SK-N-SH (cell line): ENCODE measurements around the gene PAAF1. TPM values are rescaled to one million over a fixed set of nuclear protein-coding genes. Genes with fewer than 3 reads are reported as not detected.

ENCODE experiments used
- CTCF ChIA-PET: fragments of 300-600, 350-600 bp; formaldehyde crosslinking; extraction: SDS; loops from one replicate; lab custom pipeline; 2021; lab: Yijun Ruan, JAX
- POLR2A ChIA-PET: fragments of 350-600 bp; sonication (Branson Sonifier 250); formaldehyde crosslinking; extraction: SDS; loops from one replicate; lab custom pipeline; 2020; ENCODE audit warnings: antibody characterized with exemption, inconsistent platforms; lab: Yijun Ruan, JAX
- DNase-seq: peaks from one replicate; pipeline ENCODE4 v3.0.0; 2012
- H2AFZ ChIP-seq: fragments of 200-600 bp; sonication (generic); 2 replicates; pipeline ENCODE4 v1.8.1; 2016; ENCODE audit warnings: antibody characterized with exemption, mild to moderate bottlenecking, low read depth
- H3F3A ChIP-seq: fragments of 200-600 bp; sonication (generic); replicated peaks from 2 replicates; pipeline ENCODE3; 2016; ENCODE audit warnings: antibody characterized with exemption, mild to moderate bottlenecking; ENCODE audit not compliant: insufficient read depth
- H3K27ac ChIP-seq, 2 experiments: fragments of 200-500 bp in 1 of 2; fragments of 200-600 bp in 1 of 2; sonication (Bioruptor generic) in 1 of 2; sonication (generic), shearing (Covaris generic) in 1 of 2; 2 replicates each; pipeline versions ENCODE4 v1.5.1 to v1.6.1; 2014 to 2016; ENCODE audit warnings: low read depth in 2 of 2, inconsistent platforms in 1 of 2, low read length in 1 of 2, mild to moderate bottlenecking in 1 of 2, mixed read lengths in 1 of 2
- H3K27me3 ChIP-seq: fragments of 200-600 bp; sonication (generic), shearing (Covaris generic); 2 replicates; pipeline ENCODE4 v1.6.1; 2016; ENCODE audit warnings: mixed run types; ENCODE audit not compliant: insufficient read depth
- H3K36me3 ChIP-seq, 2 experiments: fragments of 200-500 bp in 1 of 2; fragments of 200-600 bp in 1 of 2; sonication (Bioruptor generic) in 1 of 2; sonication (generic) in 1 of 2; replicated peaks in 1 of 2; 2 replicates each; pipeline versions ENCODE3 to v1.5.1; 2014 to 2016; ENCODE audit warnings: low read length in 1 of 2, mild to moderate bottlenecking in 1 of 2; ENCODE audit not compliant: insufficient read depth in 2 of 2, control insufficient read depth in 1 of 2
- H3K4me1 ChIP-seq, 2 experiments: fragments of 200-500 bp in 1 of 2; fragments of 200-600 bp in 1 of 2; sonication (Bioruptor generic) in 1 of 2; sonication (generic), shearing (Covaris generic) in 1 of 2; 2 replicates each; pipeline versions ENCODE4 v1.5.1 to v1.6.1; 2014 to 2016; ENCODE audit warnings: low read depth in 1 of 2, low read length in 1 of 2, mixed run types in 1 of 2; ENCODE audit not compliant: insufficient read depth in 2 of 2, control insufficient read depth in 1 of 2
- H3K4me2 ChIP-seq: fragments of 200-600 bp; sonication (generic), shearing (Covaris generic); 2 replicates; pipeline ENCODE4 v1.6.1; 2017; ENCODE audit warnings: mixed run types
- H3K4me3 ChIP-seq, 2 experiments: fragments of 200-500 bp in 1 of 2; fragments of 200-600 bp in 1 of 2; sonication (Bioruptor generic) in 1 of 2; sonication (generic), shearing (Covaris generic) in 1 of 2; 2 replicates each; pipeline versions ENCODE4 v1.5.1 to v1.8.1; 2014 to 2016; ENCODE audit warnings: low read depth in 2 of 2, inconsistent platforms in 1 of 2, low read length in 1 of 2, mild to moderate bottlenecking in 1 of 2, mixed read lengths in 1 of 2, moderate library complexity in 1 of 2
- H3K79me2 ChIP-seq: fragments of 200-600 bp; sonication (generic); 2 replicates; pipeline ENCODE4 v1.8.1; 2017; ENCODE audit warnings: mild to moderate bottlenecking; ENCODE audit not compliant: insufficient read depth
- H3K9ac ChIP-seq: fragments of 200-600 bp; sonication (generic); 2 replicates; pipeline ENCODE4 v1.6.1; 2017; ENCODE audit warnings: mixed run types
- H3K9me2 ChIP-seq: fragments of 200-600 bp; sonication (generic); 2 replicates; pipeline ENCODE4 v1.6.1; 2017; ENCODE audit warnings: mixed run types
- H3K9me3 ChIP-seq: fragments of 200-600 bp; sonication (generic); 2 replicates; pipeline ENCODE4 v1.6.1; 2017; ENCODE audit warnings: mixed run types, mild to moderate bottlenecking, moderate library complexity
- H4K20me1 ChIP-seq: fragments of 200-600 bp; sonication (generic); 2 replicates; pipeline ENCODE4 v1.6.1; 2017; ENCODE audit warnings: mild to moderate bottlenecking, mixed run types; ENCODE audit not compliant: insufficient read depth
- CHD2 ChIP-seq: fragments of 150-350 bp; IDR thresholded peaks from 2 replicates; pipeline ENCODE4 v1.6.1; 2018; ENCODE audit warnings: low read length; ENCODE audit not compliant: partially characterized antibody
- FOSL2 ChIP-seq: IDR thresholded peaks from 2 replicates; pipeline ENCODE4 v1.4.0; 2012; ENCODE audit warnings: low read depth, mild to moderate bottlenecking, moderate library complexity, borderline replicate concordance
- FOXM1 ChIP-seq: IDR thresholded peaks from 2 replicates; pipeline ENCODE4 v1.4.0; 2012; ENCODE audit warnings: low read depth, mild to moderate bottlenecking
- GABPA ChIP-seq: IDR thresholded peaks from 2 replicates; pipeline ENCODE4 v1.4.0; 2012; ENCODE audit warnings: low read depth, mild to moderate bottlenecking
- GATA2 ChIP-seq: sonication (generic); formaldehyde crosslinking; IDR thresholded peaks from 2 replicates; pipeline ENCODE4 v1.5.0; 2020; ENCODE audit warnings: mild to moderate bottlenecking, missing genetic modification reagents
- JUND ChIP-seq: IDR thresholded peaks from 2 replicates; pipeline ENCODE4 v1.4.0; 2012
- MEF2A ChIP-seq: IDR thresholded peaks from 2 replicates; pipeline ENCODE4 v1.4.0; 2012; ENCODE audit warnings: low read depth, borderline replicate concordance
- MXI1 ChIP-seq: IDR thresholded peaks from 2 replicates; pipeline ENCODE4 v1.6.1; 2012; ENCODE audit warnings: mild to moderate bottlenecking, low read depth, low read length, improper control_type of control experiment
- NFIC ChIP-seq: IDR thresholded peaks from 2 replicates; pipeline ENCODE4 v1.4.0; 2012; ENCODE audit warnings: borderline replicate concordance
- PBX3 ChIP-seq: IDR thresholded peaks from 2 replicates; pipeline ENCODE4; 2012
- POLR2AphosphoS5 ChIP-seq: IDR thresholded peaks from 2 replicates; pipeline ENCODE4 v1.6.1; 2012; ENCODE audit warnings: low read depth, low read length
- RCOR1 ChIP-seq: fragments of 150-350 bp; IDR thresholded peaks from 2 replicates; pipeline ENCODE4 v1.6.1; 2017; ENCODE audit warnings: antibody characterized with exemption, low read length
- RXRA ChIP-seq: IDR thresholded peaks from 2 replicates; pipeline ENCODE4 v1.4.0; 2012; ENCODE audit warnings: low read depth, mild to moderate bottlenecking, borderline replicate concordance
- TAF1 ChIP-seq: IDR thresholded peaks from 2 replicates; pipeline ENCODE4 v1.6.1; 2012; ENCODE audit warnings: low read depth, mild to moderate bottlenecking, low read length, moderate library complexity, borderline replicate concordance
- TEAD4 ChIP-seq: IDR thresholded peaks from 2 replicates; pipeline ENCODE4 v1.4.0; 2012; ENCODE audit warnings: mild to moderate bottlenecking, borderline replicate concordance; ENCODE audit not compliant: insufficient read depth
- WGBS: methylation state at CpG from one replicate; pipeline ENCODE4 v1.1.6; 2017; ENCODE audit warnings: low lambda C conversion rate; 5-methylcytosine and 5-hydroxymethylcytosine counted together
- polyA plus RNA-seq, 3 experiments: library from polyadenylated mRNA; depleted of rRNA; stranded (reverse); fragments of >200 nt; gene quantifications; 2 replicates each; pipeline ENCODE4 v1.2.3, GENCODE V29; 2012
- TF ChIP-seq, protein P1 (sequence below): fragments of 150-350 bp; IDR thresholded peaks from 2 replicates; pipeline ENCODE4 v1.6.1; 2017; ENCODE audit warnings: antibody characterized with exemption, low read length, low read depth, borderline replicate concordance

Gene PAAF1
- polyA plus RNA-seq, 1 of the 3 experiments (the other 2 are of a cell fraction), result 23.2 TPM

- H3K27ac ChIP-seq, result no peak overlapping the region
- 96% methylated on average over 15 of the region's 15 CpGs for WGBS
- ChIA-PET POLR2A (interaction anchor here (0.5 kb wide), 1 partner anchor 524 kb away, joined by 3 read pairs; no protein-coding TSS in a partner anchor), CTCF (interaction anchor here (1.3 kb wide), 1 partner anchor 11 kb away, joined by 3 read pairs; no protein-coding TSS in a partner anchor)
- H3K27me3 ChIP-seq, result no peaks in the 10 kb centered on the region
- TF ChIP-seq NFIC (no peak), FOSL2 (no peak), JUND (no peak), GATA2 (CRISPR knock-in tag) (no peak), MXI1 (no peak), MEF2A (no peak)
- no peak overlapping the region for H3K4me3 ChIP-seq
- H3K36me3 ChIP-seq, result no peaks in the 10 kb centered on the region
- no peak overlapping the region for H3K9ac ChIP-seq
- H4K20me1 ChIP-seq, result no peaks in the 10 kb centered on the region
- H3F3A ChIP-seq, result peaks cover 3% of the 10 kb centered on the region
- no peak overlapping the region for H3K4me2 ChIP-seq
- no peaks in the 10 kb centered on the region for H3K9me2 ChIP-seq
- peaks cover 5 to 8% of the 10 kb centered on the region in 2 experiments; a peak in 2 of 4 replicates for H3K4me1 ChIP-seq
- no peak for DNase-seq
- H3K79me2 ChIP-seq, result no peaks in the 10 kb centered on the region
- no peak overlapping the region for H2AFZ ChIP-seq
- H3K9me3 ChIP-seq, result no peaks in the 10 kb centered on the region
Observed at GRCh38 chr11:73968356-73968966, 91.7 kb downstream of the PAAF1 start.

GRCh38 chr11:73969091-73969490 lies 92.3 kb downstream of the PAAF1 start:
- Histone ChIP-seq H3K9ac (no peak overlapping the region), H3K4me1 (peaks cover 5 to 8% of the 10 kb centered on the region in 2 experiments; a peak in 2 of 4 replicates), H4K20me1 (no peaks in the 10 kb centered on the region), H3K9me2 (no peaks in the 10 kb centered on the region), H3K27me3 (no peaks in the 10 kb centered on the region), H3K4me3 (no peak overlapping the region), H3F3A (peaks cover 3% of the 10 kb centered on the region), H3K79me2 (no peaks in the 10 kb centered on the region), H3K36me3 (no peaks in the 10 kb centered on the region), H2AFZ (no peak overlapping the region), H3K4me2 (no peak overlapping the region), H3K27ac (no peak overlapping the region), H3K9me3 (no peaks in the 10 kb centered on the region)
- POLR2A ChIA-PET, result interaction anchor here (3.9 kb wide), 1 partner anchor 13 kb away, joined by 15 read pairs; the partner anchor contains the start of gene UCP2
- CTCF ChIA-PET, result interaction anchor here (1.3 kb wide), 1 partner anchor 10 kb away, joined by 3 read pairs; no protein-coding TSS in a partner anchor
- WGBS, result 54% methylated on average over 2 of the region's 2 CpGs
- no peak for DNase-seq
- TF ChIP-seq PBX3, result no peak
- TF ChIP-seq RXRA, result no peak
- no peak for TF ChIP-seq JUND
- no peak for TF ChIP-seq RCOR1
- no peak for TF ChIP-seq FOXM1
- no peak for TF ChIP-seq POLR2AphosphoS5
- no peak for TF ChIP-seq TAF1
- TF ChIP-seq, protein P1, sequence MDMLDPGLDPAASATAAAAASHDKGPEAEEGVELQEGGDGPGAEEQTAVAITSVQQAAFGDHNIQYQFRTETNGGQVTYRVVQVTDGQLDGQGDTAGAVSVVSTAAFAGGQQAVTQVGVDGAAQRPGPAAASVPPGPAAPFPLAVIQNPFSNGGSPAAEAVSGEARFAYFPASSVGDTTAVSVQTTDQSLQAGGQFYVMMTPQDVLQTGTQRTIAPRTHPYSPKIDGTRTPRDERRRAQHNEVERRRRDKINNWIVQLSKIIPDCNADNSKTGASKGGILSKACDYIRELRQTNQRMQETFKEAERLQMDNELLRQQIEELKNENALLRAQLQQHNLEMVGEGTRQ, result no peak
- no peak for TF ChIP-seq GABPA
- no peak for TF ChIP-seq TEAD4
- no peak for TF ChIP-seq CHD2
- TF ChIP-seq FOSL2, result no peak
